Heart right ventricle (tissue), 16 donors: ENCODE results near the gene C10orf95. TPM values are rescaled to one million over a fixed set of nuclear protein-coding genes. Genes with fewer than 3 reads are reported as not detected.

Experiments
- ATAC-seq, 8 donors: fragments of 200-7000 bp; cut with Tn5 transposase; one replicate each; pipeline ENCODE4 v1.9.1; 2020; ENCODE audit warnings: mild to moderate bottlenecking in 8 of 8, moderate library complexity in 8 of 8, moderate number of reproducible peaks in 1 of 8
- DNase-seq, 2 donors: peaks; one replicate each; pipeline ENCODE4 v3.0.0-alpha.2; 2020
- H3K27ac ChIP-seq, 10 donors: fragments of 200-600 bp; sonication (generic) in 2 of 10; one replicate each; pipeline versions ENCODE4 v1.5.0 to v1.8.0; 2020 to 2022; ENCODE audit warnings: mild to moderate bottlenecking in 3 of 10
- H3K27me3 ChIP-seq, 7 donors: fragments of 200-600 bp; one replicate each; pipeline ENCODE4 v1.8.0; 2021 to 2022; ENCODE audit warnings: mild to moderate bottlenecking in 2 of 7
- H3K36me3 ChIP-seq, 9 donors: fragments of 200-600 bp; sonication (generic) in 1 of 9; one replicate each; pipeline versions ENCODE4 v1.5.0 to v1.8.0; 2020 to 2022; ENCODE audit warnings: mild to moderate bottlenecking in 2 of 9
- H3K4me1 ChIP-seq, 9 donors: fragments of 200-600 bp; sonication (generic) in 1 of 9; one replicate each; pipeline versions ENCODE4 v1.5.0 to v1.8.0; 2020 to 2022; ENCODE audit warnings: mild to moderate bottlenecking in 4 of 9
- H3K4me3 ChIP-seq, 10 donors: fragments of 200-600 bp; sonication (generic) in 2 of 10; one replicate each; pipeline versions ENCODE4 v1.5.0 to v1.8.0; 2020 to 2022; ENCODE audit warnings: mild to moderate bottlenecking in 7 of 10, moderate library complexity in 2 of 10
- H3K9me3 ChIP-seq, 11 donors: fragments of 200-600 bp in 10 of 11; sonication (generic) in 2 of 11; one replicate each; pipeline versions ENCODE4 v1.5.0 to v1.8.0; 2013 to 2022; ENCODE audit warnings: mild to moderate bottlenecking in 2 of 11, control low read depth in 1 of 11, moderate library complexity in 1 of 11
- CTCF ChIP-seq, 9 donors: fragments of 200-600 bp; sonication (generic) in 2 of 9; IDR thresholded peaks; one replicate each; pipeline versions ENCODE4 v1.5.0 to v1.8.0; 2021 to 2022; ENCODE audit warnings: antibody characterized with exemption in 9 of 9, mild to moderate bottlenecking in 5 of 9, moderate library complexity in 1 of 9
- WGBS, 2 donors: extraction: QIAGEN DNeasy Blood & Tissue Kit; methylation state at CpG; one replicate each; pipeline ENCODE4 v1.1.7; 2013; ENCODE audit warnings: inconsistent platforms in 1 of 2; 5-methylcytosine and 5-hydroxymethylcytosine counted together
- intact Hi-C, 10 donors: fragments of 100-400 bp; cut with DNase I; formaldehyde crosslinking; loops; one replicate each; pipeline versions ENCODE4 v1.11.1 to v1.14.2; 2022
- polyA plus RNA-seq, 2 donors: library from polyadenylated mRNA; stranded (reverse); fragments of 200-250 nt; gene quantifications; one replicate each; pipeline ENCODE4 v1.2.3, GENCODE V29; 2013
- total RNA-seq, 10 donors: library from RNA; stranded (reverse); fragmentation: NEBNext Ultra II Directional in 3 of 10; extraction: Animal tissue kit (Norgen Biotek cat#: 25700) in 3 of 10; gene quantifications; one replicate each; pipeline versions ENCODE4 v1.2.1 to v1.2.4, GENCODE V29; 2021 to 2023
- donor health status: Arrhythmogenic right ventricular cardiomyopathy.
- donor health status: ischemic (EF 13 %, LVEDD 7.1; RV severe dilation, severe dysfunction).
- donor health status: healthy with polysubstance abuse.
- donor health status: DM: no; HTN: yes; CAD: no.
- donor health status: DM: no; HTN: no; CAD: no.
- donor health status: ischemic (EF 25% LVEDD 6.9; RV normal size, moderate dysfunction).
- donor health status: ischemic (EF 25% LVEDD 5.7; RV mildly dilated, moderate dysfunction).
- donor health status: healthy.
- donor health status: DM: yes; HTN: yes; CAD: no.
- donor health status: Ischemic cardiomyopathy.
- donor health status: ischemic (EF 35%, LVEDD 5.7; RV mildly dilated, moderate dysfunction).
- donor health status: nonischemic (EF 11% LVEDD 7.7; RV severe dilation, severe dysfunction).
- donor health status: DM: yes; HTN: yes; CAD: no.
- donor health status: PGD.
- donor health status: ischemic (EF 29% LVEDD 5.4; RV normal size, mild dysfunction).
- donor health status: nonischemic (EF 23%, LVEDD 6.1; RV moderate dilation, normal function).

Gene C10orf95
- total and polyA plus RNA-seq, 12 donors = not detected

- 69% methylated on average over 9 of the region's 9 CpGs for WGBS, 2 donors
- DNase-seq (no peak), ATAC-seq (no peak)
- H3K27me3 ChIP-seq = no peaks in the 10 kb centered on the region
- no peak for TF ChIP-seq CTCF (IDR thresholded peaks at IDR 0.05)
- H3K27ac ChIP-seq = no peak overlapping the region
- intact Hi-C loops = loop anchor here in 5 of 10 donors (5.0 to 10.0 kb wide), 5 partner anchors 52 to 242 kb away; partner anchors contain the start of genes NFKB2 (in 2 of the 5) and FBXL15 (in 1 of the 5)
- H3K36me3 ChIP-seq = peaks cover 0 to 49% (median 18%) of the 10 kb centered on the region in 9 donors
- no peaks in the 10 kb centered on the region for H3K9me3 ChIP-seq
- H3K4me3 ChIP-seq = no peak overlapping the region
- peaks cover 4 to 16% (median 11%) of the 10 kb centered on the region in 9 donors for H3K4me1 ChIP-seq
Measured at GRCh38 chr10:102476466-102477141, 25.3 kb upstream of the C10orf95 start.

GRCh38 chr10:102475451-102476040, 24.2 kb upstream of the C10orf95 start:
- Histone ChIP-seq H3K36me3 (peaks cover 0 to 39% (median 7%) of the 10 kb centered on the region in 9 donors), H3K4me3 (no peak overlapping the region), H3K27ac (no peak overlapping the region), H3K4me1 (peaks cover 4 to 16% (median 11%) of the 10 kb centered on the region in 9 donors), H3K27me3 (no peaks in the 10 kb centered on the region), H3K9me3 (no peaks in the 10 kb centered on the region)
- no peak for TF ChIP-seq CTCF (IDR thresholded peaks at IDR 0.05)
- ATAC-seq = no peak
- DNase-seq = no peak
- intact Hi-C loops = loop anchor here in 5 of 10 donors (5.0 to 10.0 kb wide), 5 partner anchors 51 to 241 kb away; partner anchors contain the start of genes NFKB2 (in 2 of the 5) and FBXL15 (in 1 of the 5)
- WGBS, 2 donors = 89 to 90% methylated on average over 9 of the region's 9 CpGs

GRCh38 chr10:102473445-102474331, 22.3 kb upstream of the C10orf95 start:
- Histone ChIP-seq H3K27ac (no peak overlapping the region), H3K4me3 (no peak overlapping the region), H3K4me1 (peaks cover 0 to 17% (median 0%) of the 10 kb centered on the region in 9 donors), H3K9me3 (no peaks in the 10 kb centered on the region), H3K27me3 (no peaks in the 10 kb centered on the region), H3K36me3 (peaks cover 0 to 20% (median 0%) of the 10 kb centered on the region in 9 donors)
- no peak for ATAC-seq
- intact Hi-C loops = loop anchor here in 3 of 10 donors (10.0 kb wide), 3 partner anchors 49 to 239 kb away; partner anchors contain the start of genes FBXL15 (in 1 of the 3) and NFKB2 (in 1 of the 3)
- no peak for DNase-seq
- TF ChIP-seq CTCF (IDR thresholded peaks at IDR 0.05) = no peak
- WGBS, 2 donors = 85 to 89% methylated on average over 27 of the region's 27 CpGs
